NCI-H2081 treated with DMSO at 0.1 percent for 48 hours (cell line): ENCODE results near the gene VENTX.

Source experiments
- DNase-seq: peaks from one replicate; lab custom pipeline; 2025; lab: John Stamatoyannopoulos, UW

VENTX gene

DNA sequence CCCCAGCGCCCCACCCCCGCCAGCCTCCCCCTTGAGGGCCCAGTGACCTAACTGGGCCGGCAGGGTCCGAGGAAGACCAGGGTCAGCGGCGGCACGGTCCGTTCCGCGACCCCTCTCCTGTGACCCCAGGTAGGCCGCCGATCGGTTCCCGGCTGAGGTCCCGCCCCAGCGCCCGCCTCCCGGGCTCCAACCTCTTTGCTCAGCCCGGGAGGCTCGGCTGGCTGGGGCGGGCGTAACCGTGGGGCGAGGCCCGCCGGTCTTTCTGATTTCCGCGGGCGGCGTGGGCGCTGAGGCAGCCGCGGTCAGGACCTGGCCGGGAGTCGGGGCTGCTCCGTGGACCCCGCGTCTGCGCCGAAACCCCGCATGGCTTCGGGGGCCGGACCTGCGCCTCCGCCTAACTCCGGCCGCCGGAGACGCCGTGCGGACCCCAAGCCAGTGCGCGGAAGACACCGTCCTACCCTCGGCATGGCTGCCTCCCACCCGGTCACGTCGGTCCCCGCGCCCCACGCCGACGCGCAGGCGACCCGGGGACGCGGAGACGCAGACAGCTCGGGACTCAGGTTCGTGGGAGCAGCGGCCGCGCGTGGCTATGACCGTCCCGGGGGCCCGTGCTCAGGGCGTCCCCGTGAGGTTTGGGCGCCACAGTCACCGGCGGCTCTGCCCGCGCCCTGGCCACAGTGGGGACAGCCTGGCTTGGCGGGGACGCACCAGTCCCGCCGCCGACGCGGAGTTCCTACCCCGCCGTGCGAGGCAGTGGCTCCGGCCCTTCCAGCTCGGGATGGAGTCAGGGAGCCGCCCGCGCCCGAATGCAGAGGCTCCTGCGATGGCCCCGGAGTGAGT is 1.0 kb upstream of the VENTX start:
- DNase-seq: no peak

GRCh38 chr10:133237241-133237587 is 441 bp upstream of the VENTX start:
- no peak for DNase-seq

- DNase-seq: no peak
These were observed 780 bp downstream of the VENTX start for GRCh38 chr10:133238466-133238804.

- no peak for DNase-seq
These were observed 2.3 kb downstream of the VENTX start for GRCh38 chr10:133239990-133240389.

DNA sequence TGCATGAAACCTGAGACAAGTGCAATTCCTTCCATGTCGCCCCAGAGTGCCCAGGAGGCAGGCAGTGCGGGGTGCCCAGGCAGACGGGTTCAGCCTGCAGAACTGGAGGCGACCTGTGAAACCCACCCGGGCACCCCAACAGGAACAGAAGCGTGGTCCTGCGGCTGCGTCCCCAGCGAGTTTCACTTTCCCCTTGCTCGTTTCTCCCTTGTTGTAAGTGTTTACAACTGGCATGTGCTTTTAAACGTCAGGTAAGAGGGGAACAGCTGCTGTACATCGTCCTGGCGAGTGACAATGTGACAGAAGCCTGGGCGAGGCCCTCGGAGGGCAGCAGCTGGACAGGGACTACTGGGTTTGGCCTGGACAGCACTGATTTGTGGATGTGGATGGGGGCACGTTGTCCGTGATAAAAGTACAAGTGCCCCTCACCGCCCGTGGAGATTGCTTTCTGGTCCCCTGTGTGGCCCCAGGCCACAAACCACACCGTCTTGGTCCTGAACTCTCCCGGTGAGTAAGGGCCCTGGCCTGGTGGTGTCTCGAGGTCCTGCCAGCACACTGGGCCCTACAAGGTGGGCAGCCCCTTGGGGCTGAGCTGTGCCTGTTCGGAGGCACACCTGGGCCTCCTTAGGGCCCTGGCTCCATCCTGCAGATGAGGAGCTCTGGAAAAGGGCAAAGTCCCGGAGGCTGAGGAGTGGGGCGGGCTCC is 4.0 kb downstream of the VENTX start:
- no peak for DNase-seq

DNA sequence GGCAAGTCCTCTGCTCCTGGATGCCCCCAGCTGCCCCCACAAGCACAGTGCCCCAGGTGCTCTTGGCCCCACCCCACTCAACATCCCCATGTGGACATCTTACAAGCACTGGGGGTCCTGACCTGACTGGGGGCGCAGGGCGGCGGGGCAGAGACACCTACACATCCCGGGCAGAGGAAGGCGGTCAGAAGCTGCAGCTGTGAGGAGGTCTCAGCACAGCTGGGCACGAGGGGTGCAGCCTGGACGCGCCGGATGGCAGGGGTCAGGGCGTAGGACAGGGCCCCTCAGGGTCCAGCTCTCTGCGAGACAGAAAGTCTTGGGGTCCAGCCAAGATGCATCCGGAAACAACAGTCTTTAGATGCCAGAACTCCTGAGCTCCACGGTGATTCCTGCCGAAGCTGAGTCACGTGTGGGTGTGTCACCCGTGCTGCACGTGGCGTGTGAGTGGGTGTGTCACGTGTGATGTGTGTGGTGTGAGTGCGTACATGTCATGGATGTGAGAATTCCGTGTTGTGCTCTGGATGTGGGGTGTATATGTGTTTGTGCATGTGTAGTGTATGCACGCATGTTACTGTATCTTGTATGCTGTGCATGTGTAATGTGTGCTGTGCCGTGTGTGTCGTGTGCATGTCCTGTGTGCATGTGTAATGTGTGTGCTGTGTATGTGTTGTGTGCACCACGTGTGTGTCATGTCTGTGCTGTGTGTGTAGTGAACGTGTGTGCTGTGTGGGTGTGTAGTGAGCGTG is 5.1 kb downstream of the VENTX start:
- DNase-seq: no peak

DNA sequence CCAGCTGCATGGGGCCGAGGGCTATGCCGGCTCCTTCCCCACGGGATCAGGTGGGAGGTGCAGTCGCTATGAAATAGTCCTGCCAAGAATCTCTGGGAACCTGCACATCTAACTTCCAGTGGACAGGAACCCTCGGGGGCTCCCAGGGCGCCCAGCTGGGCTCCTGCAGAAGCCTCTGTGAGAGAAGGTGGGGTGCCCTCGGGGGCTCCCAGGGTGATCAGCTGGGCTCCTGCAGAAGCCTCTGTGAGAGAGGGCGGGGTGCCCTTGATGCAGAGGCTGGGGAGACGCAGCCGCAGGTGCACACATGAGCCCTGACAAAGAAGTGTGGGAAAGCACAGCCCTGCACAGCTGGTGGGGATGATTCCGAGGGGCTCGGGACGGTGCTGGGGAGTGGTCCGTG is 5.9 kb downstream of the VENTX start:
- DNase-seq: no peak

DNA sequence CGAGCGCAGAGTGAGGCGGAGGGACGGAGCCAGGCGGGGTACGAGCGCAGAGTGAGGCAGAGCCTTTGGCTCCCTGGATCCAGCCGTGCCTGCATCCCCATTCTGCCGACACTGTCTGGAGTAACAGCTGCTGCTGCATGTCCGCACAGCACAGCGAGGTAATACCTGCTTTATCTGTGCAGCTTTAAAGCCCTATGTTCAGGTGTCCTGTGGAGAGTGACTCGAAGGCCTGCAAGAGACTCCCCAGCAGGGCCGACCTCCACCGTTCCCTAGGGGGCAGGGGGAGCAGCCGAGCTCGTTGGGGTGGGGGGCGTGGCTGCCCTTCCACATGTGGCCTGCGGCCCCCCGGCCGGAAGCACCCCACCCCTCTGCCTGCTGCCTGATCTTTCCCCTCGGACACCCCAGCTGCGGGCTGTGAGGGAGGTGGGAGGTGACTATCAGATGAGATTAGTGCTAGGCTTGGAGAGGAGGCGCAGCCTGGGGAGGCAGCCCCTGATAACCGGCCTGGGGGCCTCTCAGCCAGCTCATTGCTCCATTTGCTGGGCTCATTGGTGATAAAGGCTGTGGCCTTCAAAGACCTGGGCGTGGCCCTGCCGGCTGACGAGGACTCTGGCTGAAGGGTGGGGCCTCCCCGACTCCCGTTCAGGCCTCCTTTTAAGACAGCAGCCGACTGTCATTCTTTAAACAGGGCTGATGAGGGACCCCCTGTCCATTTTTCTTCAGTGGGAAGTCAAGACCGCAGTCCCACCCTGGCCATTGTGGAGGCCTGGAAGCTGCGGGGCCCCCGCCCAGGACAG is 8.0 kb downstream of the VENTX start:
- no peak for DNase-seq

DNA sequence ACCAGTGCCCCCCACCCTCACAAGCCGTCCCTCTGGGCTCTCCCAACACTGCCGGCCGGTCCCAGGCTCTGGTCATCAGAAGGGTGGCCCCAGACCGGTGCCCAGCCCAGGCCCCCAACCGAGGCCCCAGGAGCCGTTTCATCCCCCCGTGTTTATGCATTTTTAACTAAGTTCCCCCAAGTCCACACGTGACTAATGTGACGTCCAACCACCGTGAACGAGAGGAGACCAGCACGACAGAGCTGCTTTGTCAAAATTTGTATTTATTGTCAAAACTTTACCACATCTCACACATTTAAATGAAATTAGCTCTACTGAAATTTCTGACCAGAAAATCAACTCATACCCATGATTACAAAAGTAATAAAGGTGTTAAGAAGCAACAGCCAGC is 8.6 kb downstream of the VENTX start:
- DNase-seq: no peak

DNA sequence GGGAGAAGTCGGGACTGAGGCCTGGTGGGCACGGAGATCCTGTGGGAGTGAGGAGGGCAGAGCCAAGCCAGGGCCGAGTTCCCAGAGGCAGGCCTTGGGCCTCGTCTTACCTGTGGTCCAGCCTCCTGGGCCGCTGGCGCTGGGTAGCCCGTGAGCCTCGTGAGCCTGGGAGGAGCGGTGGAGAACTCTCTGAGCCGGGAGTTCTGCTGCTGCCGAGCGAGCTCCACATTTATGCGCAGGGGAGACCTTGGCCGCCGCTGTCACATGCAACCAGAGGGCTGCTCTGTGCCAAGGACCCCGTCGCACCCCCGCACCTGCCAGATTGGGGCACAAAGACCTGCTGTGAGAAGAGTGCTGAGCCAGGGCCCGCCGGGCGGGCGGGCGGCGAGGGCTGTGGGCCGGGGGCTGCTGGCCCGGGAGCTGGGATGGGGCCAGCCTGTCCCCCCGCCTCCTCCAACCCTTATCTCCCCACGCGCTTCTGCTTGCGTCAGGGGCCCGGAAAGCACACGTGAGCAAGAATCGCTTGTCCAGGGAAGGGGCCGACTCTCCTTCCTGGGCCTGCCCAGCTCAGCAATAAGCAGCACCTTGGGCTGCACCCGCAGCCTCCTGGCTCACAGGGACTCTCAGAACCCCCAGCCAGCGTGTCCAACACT is 10.2 kb downstream of the VENTX start:
- DNase-seq: no peak

GRCh38 chr10:133248334-133248715 is 10.7 kb downstream of the VENTX start:
- no peak for DNase-seq

GRCh38 chr10:133249094-133249780 is 11.6 kb downstream of the VENTX start:
- DNase-seq: no peak

DNA sequence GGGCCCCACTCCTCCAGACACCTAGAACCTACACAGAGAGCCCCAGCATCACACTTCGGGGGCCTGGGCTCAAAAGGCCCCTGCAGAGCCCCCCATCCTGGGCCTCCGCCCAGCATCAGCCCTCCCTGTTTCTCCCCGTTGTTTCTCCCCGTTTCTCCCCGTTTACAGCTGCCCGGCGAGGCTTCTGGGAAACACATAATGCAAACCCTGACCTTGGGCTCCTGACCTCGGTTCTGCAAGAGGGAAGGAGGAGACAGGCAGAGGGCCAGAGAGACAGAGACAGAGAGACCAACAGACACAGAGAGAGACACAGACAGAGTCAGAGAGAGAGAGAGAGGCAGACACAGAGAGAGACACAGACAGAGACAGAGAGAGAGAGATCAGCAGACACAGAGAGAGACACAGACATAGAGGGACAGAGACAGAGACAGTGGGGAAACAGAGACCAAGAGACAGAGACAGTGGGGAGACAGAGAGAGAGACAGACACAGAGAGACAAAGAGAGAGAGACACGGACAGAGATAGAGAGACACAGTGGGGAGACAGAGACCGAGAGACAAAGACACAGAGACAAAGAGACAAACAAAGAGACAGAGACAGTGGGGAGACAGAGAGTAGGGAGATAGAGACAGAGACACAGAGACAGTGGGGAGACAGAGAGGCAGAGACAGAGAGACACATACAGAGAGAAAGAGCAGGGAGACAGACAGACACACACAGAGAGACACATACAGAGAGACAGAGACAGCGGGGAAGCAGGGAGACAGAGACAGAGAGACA is 12.5 kb downstream of the VENTX start:
- no peak for DNase-seq

DNA sequence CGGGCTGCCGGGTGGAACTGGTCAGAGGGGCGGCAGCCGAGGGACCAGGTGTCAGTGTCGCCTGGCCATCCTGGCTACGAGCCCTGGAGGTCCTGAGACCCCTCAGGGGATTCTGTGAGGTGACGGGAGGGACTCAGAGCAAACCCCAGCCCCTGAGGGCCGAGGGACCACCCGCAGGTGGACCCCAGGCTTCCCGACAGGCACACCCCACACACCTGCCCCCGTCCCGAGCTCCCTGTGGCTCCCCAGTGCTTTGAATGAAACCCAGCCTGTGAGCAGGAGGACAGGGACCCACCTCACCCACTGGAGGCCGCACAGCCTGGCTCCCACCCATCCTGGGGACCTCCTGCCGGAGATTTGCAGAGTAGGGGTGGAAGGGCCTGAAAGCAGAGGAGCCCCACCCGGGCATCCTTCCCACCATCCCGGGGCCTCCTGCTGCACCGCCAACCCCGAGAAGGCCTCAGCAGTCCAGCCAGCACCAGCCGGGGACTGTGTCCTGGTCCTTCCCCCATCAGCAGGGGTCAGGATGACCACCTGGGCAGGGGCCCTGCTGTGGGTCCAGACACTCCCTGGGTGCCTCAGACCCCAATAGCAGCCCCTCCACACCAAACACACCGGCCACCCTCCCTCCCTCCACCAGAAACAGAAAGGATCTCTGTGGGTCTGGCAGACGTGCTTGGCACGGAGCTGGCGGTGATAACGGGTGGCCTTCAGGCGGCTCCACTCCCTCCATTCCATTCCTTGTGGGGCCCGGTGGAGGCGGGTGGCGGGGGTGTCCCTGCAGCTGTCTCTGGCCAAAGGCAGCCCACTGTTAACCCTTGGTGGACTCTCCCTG is 13.9 kb downstream of the VENTX start:
- no peak for DNase-seq

GRCh38 chr10:133252223-133252552 is 14.5 kb downstream of the VENTX start:
- no peak for DNase-seq

DNA sequence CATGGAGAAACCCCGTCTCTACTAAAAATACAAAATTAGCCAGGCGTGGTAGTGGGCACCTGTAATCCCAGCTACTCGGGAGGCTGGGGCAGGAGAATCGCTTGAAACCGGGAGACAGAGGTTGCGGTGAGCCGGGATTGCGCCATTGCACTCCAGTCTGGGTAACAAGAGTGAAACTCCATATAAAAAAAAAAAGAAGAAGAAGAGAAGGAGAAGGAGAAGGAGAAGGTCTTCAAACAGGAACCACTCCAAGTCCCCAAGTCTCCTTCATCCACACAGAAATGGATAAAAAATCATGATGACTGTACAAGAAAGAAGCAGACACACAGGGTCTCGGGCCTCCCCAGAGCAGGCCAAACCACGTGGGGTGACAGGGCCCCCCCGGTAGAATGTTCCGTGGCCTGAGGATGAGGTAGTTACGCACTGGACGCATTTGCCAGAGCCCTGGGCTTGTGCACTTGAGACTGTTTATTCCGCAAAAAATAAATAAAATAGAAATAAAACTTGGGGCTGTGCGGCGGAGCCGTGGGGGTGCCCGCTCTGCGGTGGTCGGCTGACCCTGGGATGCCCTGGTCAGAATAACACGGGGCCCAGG is 15.8 kb downstream of the VENTX start:
- no peak for DNase-seq

- no peak for DNase-seq
These were observed 16.9 kb downstream of the VENTX start for GRCh38 chr10:133254421-133255120.

DNA sequence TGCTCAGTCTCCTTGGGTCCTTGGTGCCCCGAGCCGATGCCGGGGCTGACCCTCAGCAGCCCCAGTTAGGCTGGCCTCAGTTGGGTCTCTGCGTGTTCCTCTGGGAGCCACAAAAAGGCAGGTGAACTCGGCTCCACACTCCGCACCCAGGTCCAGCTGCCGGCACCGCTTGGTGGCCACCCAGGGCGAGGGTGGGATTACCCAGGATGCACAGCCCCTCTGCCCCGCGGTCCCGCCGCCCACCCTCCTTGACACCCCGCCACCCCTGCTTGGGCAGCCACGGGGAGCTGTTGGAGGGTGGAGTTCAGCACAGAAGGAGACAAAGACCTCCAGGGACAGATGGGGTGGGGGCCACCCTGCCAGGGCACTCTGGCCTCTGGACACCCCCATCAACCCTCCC is 17.7 kb downstream of the VENTX start:
- DNase-seq: no peak
